Thyroid gland (tissue), 4 donors: ENCODE results near the gene PHC2.

Experiments used
- CTCF ChIP-seq, 6 experiments: fragments of 200-600 bp in 3 of 6; fragments of 450-650 bp in 3 of 6; sonication (generic) in 3 of 6; IDR thresholded peaks; one replicate each; pipeline ENCODE4 v1.5.1; 2016 to 2019; ENCODE audit warnings: antibody characterized with exemption in 6 of 6, mild to moderate bottlenecking in 2 of 6, inconsistent platforms in 1 of 6, moderate library complexity in 1 of 6
- POLR2A ChIP-seq, 2 donors: fragments of 450-650 bp; IDR thresholded peaks; one replicate each; pipeline ENCODE4 v1.6.1; 2017; ENCODE audit warnings: antibody characterized with exemption in 2 of 2, mild to moderate bottlenecking in 2 of 2, moderate library complexity in 1 of 2

GRCh38 chr1:33396188-33397124 lies 34.4 kb downstream of the PHC2 start:
- TF ChIP-seq POLR2A (IDR thresholded peaks at IDR 0.05) (no peak), CTCF (IDR thresholded peaks at IDR 0.05) (no peak)
